Erythroblast (primary cell): ENCODE measurements around the gene SYDE2.

Source experiments
- GATA1 ChIP-seq: IDR thresholded peaks from 2 replicates; pipeline ENCODE4 v1.6.1; 2011; ENCODE audit warnings: low read depth, mild to moderate bottlenecking, control low read depth, low read length, moderate library complexity
- POLR2A ChIP-seq: IDR thresholded peaks from 2 replicates; pipeline ENCODE4 v1.6.1; 2011; ENCODE audit warnings: mild to moderate bottlenecking, low read length

DNA sequence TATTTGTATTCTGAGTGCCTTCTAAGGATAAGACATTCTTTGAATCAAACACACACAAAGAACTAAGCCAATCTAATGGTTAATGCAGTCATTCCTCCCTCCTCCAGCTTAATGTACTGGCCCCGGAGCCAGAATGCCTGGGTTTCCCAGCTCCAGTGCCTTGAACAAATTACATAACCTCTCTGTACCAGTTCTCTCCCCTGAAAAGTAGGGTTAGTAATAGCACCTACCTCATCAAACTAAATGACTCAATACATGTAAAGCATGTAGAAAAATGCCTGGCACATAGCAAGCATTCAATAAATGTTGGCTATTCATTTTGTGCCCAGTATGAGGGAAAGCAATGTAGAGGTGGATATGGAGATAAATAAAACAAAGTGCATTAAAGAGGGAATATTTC lies 44.6 kb upstream of the SYDE2 start:
- TF ChIP-seq POLR2A (no peak), GATA1 (no peak)
